Neural cell (in vitro differentiated cells): Measurements from ENCODE around the gene TIGD6. TPM values are rescaled to one million over a fixed set of nuclear protein-coding genes. Genes with fewer than 3 reads are reported as not detected.
"Not testable (repeated sequence)": the region's sequence is repeated elsewhere in the genome, so short reads cannot be mapped to it uniquely, and the experiment has no call there.

Experiments
- H2AFZ ChIP-seq: fragments of 200-600, 300-800 bp; sonication (generic), shearing (Covaris generic); 2 replicates; pipeline ENCODE4 v1.6.0; 2014; ENCODE audit warnings: low read depth, mild to moderate bottlenecking, antibody characterized with exemption, low read length, moderate library complexity
- H3F3A ChIP-seq: fragments of 200-600 bp; shearing (Covaris generic); 2 replicates; pipeline ENCODE4 v1.6.1; 2016; ENCODE audit warnings: mild to moderate bottlenecking, moderate library complexity, mixed read lengths, antibody characterized with exemption, low read length; ENCODE audit not compliant: insufficient read depth, poor library complexity, severe bottlenecking
- H3K27ac ChIP-seq: fragments of 200-600, 300-800 bp; sonication (generic), shearing (Covaris generic); 2 replicates; pipeline ENCODE4 v1.5.1; 2014; ENCODE audit warnings: mild to moderate bottlenecking, low read length, moderate library complexity
- H3K27me3 ChIP-seq: fragments of 300-800, 200-600 bp; sonication (generic), shearing (Covaris generic); 2 replicates; pipeline ENCODE4 v1.6.0; 2014; ENCODE audit warnings: mild to moderate bottlenecking, low read depth, low read length, moderate library complexity; ENCODE audit not compliant: insufficient read depth
- H3K36me3 ChIP-seq: fragments of 300-800, 200-600 bp; sonication (generic), shearing (Covaris generic); 2 replicates; pipeline ENCODE4 v1.5.1; 2014; ENCODE audit warnings: mild to moderate bottlenecking, antibody characterized with exemption, low read length, moderate library complexity; ENCODE audit not compliant: insufficient read depth
- H3K4me2 ChIP-seq: fragments of 300-800, 200-600 bp; sonication (generic), shearing (Covaris generic); 2 replicates; pipeline ENCODE4 v1.6.0; 2014; ENCODE audit warnings: mild to moderate bottlenecking, low read length
- H3K4me3 ChIP-seq: fragments of 300-800, 200-600 bp; sonication (generic), shearing (Covaris generic); 2 replicates; pipeline ENCODE4 v1.5.1; 2014; ENCODE audit warnings: mild to moderate bottlenecking, low read length, moderate library complexity
- H3K79me2 ChIP-seq: fragments of 200-600 bp; shearing (Covaris generic); replicated peaks from 2 replicates; pipeline ENCODE4 v1.6.0; 2014; ENCODE audit warnings: mild to moderate bottlenecking, low read length, moderate library complexity; ENCODE audit not compliant: insufficient read depth
- H3K9ac ChIP-seq: fragments of 300-800, 200-600 bp; sonication (generic), shearing (Covaris generic); 2 replicates; pipeline ENCODE4 v1.6.1; 2016; ENCODE audit warnings: mild to moderate bottlenecking, low read length, mixed read lengths
- H3K9me2 ChIP-seq: fragments of 200-600 bp; shearing (Covaris generic); 2 replicates; pipeline ENCODE4 v1.6.1; 2016; ENCODE audit warnings: mild to moderate bottlenecking, low read length, mixed read lengths; ENCODE audit not compliant: insufficient read depth
- H3K9me3 ChIP-seq: fragments of 200-600, 300-800 bp; sonication (generic), shearing (Covaris generic); 2 replicates; pipeline ENCODE4 v1.6.1; 2016; ENCODE audit warnings: mild to moderate bottlenecking, mixed run types, low read length, moderate library complexity, mixed read lengths
- H4K20me1 ChIP-seq: fragments of 200-600 bp; shearing (Covaris generic); 2 replicates; pipeline ENCODE4 v1.6.1; 2016; ENCODE audit warnings: mild to moderate bottlenecking, mixed run types; ENCODE audit not compliant: insufficient read depth
- EP300 ChIP-seq: fragments of 450-650 bp; conservative IDR thresholded peaks from 2 replicates; pipeline ENCODE4 v1.6.1; 2014; ENCODE audit warnings: antibody characterized with exemption, mild to moderate bottlenecking, moderate library complexity; ENCODE audit not compliant: poor library complexity, severe bottlenecking
- EZH2 ChIP-seq: fragments of 200-600, 300-800 bp; shearing (Covaris generic), sonication (generic); IDR thresholded peaks from 2 replicates; pipeline ENCODE4 v1.6.1; 2014; ENCODE audit warnings: antibody characterized with exemption, low read length, borderline replicate concordance, mild to moderate bottlenecking; ENCODE audit not compliant: insufficient read depth, poor library complexity, severe bottlenecking
- MXI1 ChIP-seq: fragments of 450-650 bp; conservative IDR thresholded peaks from 2 replicates; pipeline ENCODE4 v1.6.1; 2014; ENCODE audit warnings: antibody characterized with exemption, mild to moderate bottlenecking; ENCODE audit not compliant: poor library complexity, severe bottlenecking
- POLR2AphosphoS5 ChIP-seq: IDR thresholded peaks from 2 replicates; pipeline ENCODE4 v1.6.1; 2012
- RAD21 ChIP-seq: fragments of 450-650 bp; conservative IDR thresholded peaks from 2 replicates; pipeline ENCODE4 v1.6.1; 2014; ENCODE audit warnings: antibody characterized with exemption, mild to moderate bottlenecking, moderate library complexity
- SMC3 ChIP-seq: fragments of 450-650 bp; conservative IDR thresholded peaks from 2 replicates; pipeline ENCODE4 v1.6.1; 2014; ENCODE audit warnings: antibody characterized with exemption, mild to moderate bottlenecking, moderate library complexity; ENCODE audit not compliant: poor library complexity
- TAF1 ChIP-seq: IDR thresholded peaks from 2 replicates; pipeline ENCODE4 v1.6.1; 2012; ENCODE audit warnings: low read depth
- polyA plus RNA-seq: library from polyadenylated mRNA; depleted of rRNA; stranded (reverse); fragments of >200 nt; gene quantifications from 2 replicates; pipeline ENCODE4 v1.2.3, GENCODE V29; 2014
- TF ChIP-seq, protein P1 (sequence below): IDR thresholded peaks from 2 replicates; pipeline ENCODE4 v1.6.1; 2012; ENCODE audit warnings: borderline replicate concordance
- TF ChIP-seq, protein P2 (sequence below): fragments of 450-650 bp; IDR thresholded peaks from 2 replicates; pipeline ENCODE4 v1.5.1; 2014; ENCODE audit warnings: antibody characterized with exemption, mild to moderate bottlenecking, moderate library complexity; ENCODE audit not compliant: poor library complexity, severe bottlenecking

Gene TIGD6
- polyA plus RNA-seq, 1 donor from 2014 or later = 6.5 TPM

DNA sequence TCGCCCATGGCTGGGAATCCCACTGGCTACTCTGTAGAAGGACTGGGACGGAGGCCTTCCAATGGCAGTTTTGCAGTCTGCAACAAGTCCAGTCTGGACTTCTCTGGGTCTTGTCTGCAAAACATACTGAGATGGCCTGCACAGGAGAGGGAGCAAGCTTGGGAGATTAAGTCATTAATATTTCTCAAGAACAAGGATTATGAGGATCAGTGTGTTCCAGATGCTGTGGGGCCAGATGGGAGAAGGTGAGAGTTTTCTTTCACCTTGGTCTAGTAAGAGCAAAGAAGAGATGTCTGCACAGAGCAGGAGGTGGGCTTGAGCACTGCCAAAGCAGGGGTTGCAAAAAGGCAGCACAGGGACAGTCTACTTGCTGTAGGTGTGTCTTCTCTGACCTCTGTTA lies 55.8 kb downstream of the TIGD6 start, which contains the start of gene PDE6A:
Gene PDE6A (minus strand): TSS at position 128 of the 400 bp plus-strand sequence. CDS start 120 bp downstream, at position 8.
- Histone ChIP-seq H3F3A (no peaks in the 10 kb centered on the region), H2AFZ (no peak within 1 kb of the TSS), H3K27ac (no peak within 1 kb of the TSS), H3K9ac (no peak within 1 kb of the TSS), H3K9me2 (no peaks in the 10 kb centered on the region), H3K4me3 (no peak within 1 kb of the TSS), H3K27me3 (no peaks in the 10 kb centered on the region), H3K79me2 (no peaks in the 10 kb centered on the region), H3K4me2 (no peak within 1 kb of the TSS), H3K9me3 (no peaks in the 10 kb centered on the region), H3K36me3 (no peaks in the 10 kb centered on the region), H4K20me1 (no peaks in the 10 kb centered on the region)
- TF ChIP-seq POLR2AphosphoS5 (no peak), MXI1 (no peak), RAD21 (no peak), SMC3 (no peak), EZH2 (no peak), EP300 (no peak), TAF1 (no peak)
- TF ChIP-seq, protein P1, sequence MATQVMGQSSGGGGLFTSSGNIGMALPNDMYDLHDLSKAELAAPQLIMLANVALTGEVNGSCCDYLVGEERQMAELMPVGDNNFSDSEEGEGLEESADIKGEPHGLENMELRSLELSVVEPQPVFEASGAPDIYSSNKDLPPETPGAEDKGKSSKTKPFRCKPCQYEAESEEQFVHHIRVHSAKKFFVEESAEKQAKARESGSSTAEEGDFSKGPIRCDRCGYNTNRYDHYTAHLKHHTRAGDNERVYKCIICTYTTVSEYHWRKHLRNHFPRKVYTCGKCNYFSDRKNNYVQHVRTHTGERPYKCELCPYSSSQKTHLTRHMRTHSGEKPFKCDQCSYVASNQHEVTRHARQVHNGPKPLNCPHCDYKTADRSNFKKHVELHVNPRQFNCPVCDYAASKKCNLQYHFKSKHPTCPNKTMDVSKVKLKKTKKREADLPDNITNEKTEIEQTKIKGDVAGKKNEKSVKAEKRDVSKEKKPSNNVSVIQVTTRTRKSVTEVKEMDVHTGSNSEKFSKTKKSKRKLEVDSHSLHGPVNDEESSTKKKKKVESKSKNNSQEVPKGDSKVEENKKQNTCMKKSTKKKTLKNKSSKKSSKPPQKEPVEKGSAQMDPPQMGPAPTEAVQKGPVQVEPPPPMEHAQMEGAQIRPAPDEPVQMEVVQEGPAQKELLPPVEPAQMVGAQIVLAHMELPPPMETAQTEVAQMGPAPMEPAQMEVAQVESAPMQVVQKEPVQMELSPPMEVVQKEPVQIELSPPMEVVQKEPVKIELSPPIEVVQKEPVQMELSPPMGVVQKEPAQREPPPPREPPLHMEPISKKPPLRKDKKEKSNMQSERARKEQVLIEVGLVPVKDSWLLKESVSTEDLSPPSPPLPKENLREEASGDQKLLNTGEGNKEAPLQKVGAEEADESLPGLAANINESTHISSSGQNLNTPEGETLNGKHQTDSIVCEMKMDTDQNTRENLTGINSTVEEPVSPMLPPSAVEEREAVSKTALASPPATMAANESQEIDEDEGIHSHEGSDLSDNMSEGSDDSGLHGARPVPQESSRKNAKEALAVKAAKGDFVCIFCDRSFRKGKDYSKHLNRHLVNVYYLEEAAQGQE = no peak
- TF ChIP-seq, protein P2, sequence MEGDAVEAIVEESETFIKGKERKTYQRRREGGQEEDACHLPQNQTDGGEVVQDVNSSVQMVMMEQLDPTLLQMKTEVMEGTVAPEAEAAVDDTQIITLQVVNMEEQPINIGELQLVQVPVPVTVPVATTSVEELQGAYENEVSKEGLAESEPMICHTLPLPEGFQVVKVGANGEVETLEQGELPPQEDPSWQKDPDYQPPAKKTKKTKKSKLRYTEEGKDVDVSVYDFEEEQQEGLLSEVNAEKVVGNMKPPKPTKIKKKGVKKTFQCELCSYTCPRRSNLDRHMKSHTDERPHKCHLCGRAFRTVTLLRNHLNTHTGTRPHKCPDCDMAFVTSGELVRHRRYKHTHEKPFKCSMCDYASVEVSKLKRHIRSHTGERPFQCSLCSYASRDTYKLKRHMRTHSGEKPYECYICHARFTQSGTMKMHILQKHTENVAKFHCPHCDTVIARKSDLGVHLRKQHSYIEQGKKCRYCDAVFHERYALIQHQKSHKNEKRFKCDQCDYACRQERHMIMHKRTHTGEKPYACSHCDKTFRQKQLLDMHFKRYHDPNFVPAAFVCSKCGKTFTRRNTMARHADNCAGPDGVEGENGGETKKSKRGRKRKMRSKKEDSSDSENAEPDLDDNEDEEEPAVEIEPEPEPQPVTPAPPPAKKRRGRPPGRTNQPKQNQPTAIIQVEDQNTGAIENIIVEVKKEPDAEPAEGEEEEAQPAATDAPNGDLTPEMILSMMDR = no peak

DNA sequence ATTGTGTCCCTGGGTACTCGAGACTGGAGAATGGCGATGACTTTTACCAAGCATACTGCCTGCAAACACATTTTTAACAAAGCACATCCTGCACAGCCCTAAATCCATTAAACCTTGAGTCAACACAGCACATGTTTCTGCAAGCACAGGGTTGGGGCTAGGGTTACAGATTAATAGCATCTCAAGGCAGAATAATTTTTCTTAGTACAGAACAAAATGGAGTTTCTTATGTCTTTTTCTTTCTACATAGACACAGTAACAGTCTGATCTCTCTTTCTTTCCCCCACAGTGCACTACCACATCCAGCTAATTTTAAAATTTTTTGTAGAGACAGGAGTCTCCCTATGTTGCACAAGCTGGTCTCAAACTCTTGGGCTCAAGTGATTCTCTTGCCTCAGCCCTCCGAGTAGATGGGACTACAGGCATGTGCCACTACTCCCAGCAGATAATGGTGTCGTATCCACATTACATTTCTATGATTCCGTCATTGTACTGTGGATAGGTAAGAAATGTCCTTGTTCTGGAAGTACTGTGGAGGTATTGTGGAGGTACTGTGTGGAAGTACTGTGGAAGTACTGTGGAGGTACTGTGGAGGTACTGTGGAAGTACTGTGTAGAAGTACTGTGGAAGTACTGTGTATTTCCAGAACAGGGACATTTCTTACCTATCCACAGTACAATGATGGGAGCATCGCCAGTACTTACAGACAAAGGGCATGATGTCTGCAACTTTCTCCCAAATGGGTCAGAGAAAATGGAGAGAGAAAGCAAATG lies 57.1 kb downstream of the TIGD6 start:
- not testable (repeated sequence) for H3K79me2 ChIP-seq, H3K9me2 ChIP-seq, H2AFZ ChIP-seq, H3F3A ChIP-seq, H3K27me3 ChIP-seq, H3K36me3 ChIP-seq, H3K9ac ChIP-seq, H4K20me1 ChIP-seq, H3K4me3 ChIP-seq, H3K9me3 ChIP-seq, H3K4me2 ChIP-seq, H3K27ac ChIP-seq

Other genes starting within 250 kb of the TIGD6 start
- not detected in 2 replicates for gene PDE6A, start 55.9 kb downstream of the TIGD6 start, polyA plus RNA-seq
- 5.3 and 5.4 TPM in 2 replicates for gene SLC26A2, start 39.9 kb downstream of the TIGD6 start, polyA plus RNA-seq
- 66.6 and 68.4 TPM in 2 replicates for gene HMGXB3, start 85 bp upstream of the TIGD6 start, polyA plus RNA-seq
- not detected in 2 replicates for gene CSF1R, start 85.9 kb upstream of the TIGD6 start, polyA plus RNA-seq
- gene PDGFRB, start 155.2 kb upstream of the TIGD6 start, polyA plus RNA-seq = not detected in 2 replicates
- gene CDX1, start 166.1 kb upstream of the TIGD6 start, polyA plus RNA-seq = not detected in 2 replicates
- gene SLC6A7, start 189.4 kb upstream of the TIGD6 start, polyA plus RNA-seq = 1.5 and 4.6 TPM in 2 replicates